DMS114 treated with DMSO at 0.1 percent for 48 hours (cell line): Measurements from ENCODE around the gene OR8B4.
"Not testable (repeated sequence)": the region's sequence is repeated elsewhere in the genome, so short reads cannot be mapped to it uniquely, and the experiment has no call there.

Source experiments
- DNase-seq: peaks from one replicate; lab custom pipeline; 2025; ENCODE audit not compliant: unreplicated experiment; lab: John Stamatoyannopoulos, UW

The OR8B4 gene

DNA sequence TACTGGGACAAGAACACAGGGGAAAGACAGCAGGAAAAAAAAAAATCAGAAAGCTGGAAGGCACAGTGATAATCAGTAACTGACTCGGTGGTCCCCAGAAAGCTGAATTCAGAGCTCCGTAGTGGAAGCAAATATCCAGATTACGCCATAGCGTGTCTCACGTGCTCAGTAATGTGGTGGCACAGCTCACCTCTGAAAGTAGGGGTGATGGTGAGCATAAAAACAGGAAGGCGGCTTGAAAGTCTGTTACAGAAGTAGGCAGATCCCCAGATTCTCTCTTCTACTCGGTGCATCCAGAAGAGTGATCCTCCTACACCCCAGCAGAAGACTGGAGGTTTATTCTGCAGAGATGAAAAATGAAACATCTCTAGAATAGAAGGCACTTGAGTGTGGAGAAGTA is 14.8 kb downstream of the OR8B4 start:
- DNase-seq, result no peak

GRCh38 chr11:124405581-124405980 is 19.1 kb downstream of the OR8B4 start:
- no peak for DNase-seq

DNA sequence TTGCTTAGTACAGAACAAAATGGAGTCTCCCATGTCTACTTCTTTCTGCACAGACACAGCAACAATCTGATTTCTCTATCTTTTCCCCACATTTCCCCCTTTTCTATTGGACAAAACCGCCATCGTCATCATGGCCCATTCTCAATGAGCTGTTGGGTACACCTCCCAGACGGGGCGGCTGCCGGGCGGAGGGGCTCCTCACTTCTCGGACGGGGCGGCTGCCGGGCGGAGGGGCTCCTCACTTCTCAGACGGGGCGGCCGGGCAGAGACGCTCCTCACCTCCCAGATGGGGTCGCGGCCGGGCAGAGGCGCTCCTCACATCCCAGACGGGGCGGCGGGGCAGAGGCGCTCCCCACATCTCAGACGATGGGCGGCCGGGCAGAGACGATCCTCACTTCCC is 21.5 kb downstream of the OR8B4 start:
- not testable (repeated sequence) for DNase-seq

DNA sequence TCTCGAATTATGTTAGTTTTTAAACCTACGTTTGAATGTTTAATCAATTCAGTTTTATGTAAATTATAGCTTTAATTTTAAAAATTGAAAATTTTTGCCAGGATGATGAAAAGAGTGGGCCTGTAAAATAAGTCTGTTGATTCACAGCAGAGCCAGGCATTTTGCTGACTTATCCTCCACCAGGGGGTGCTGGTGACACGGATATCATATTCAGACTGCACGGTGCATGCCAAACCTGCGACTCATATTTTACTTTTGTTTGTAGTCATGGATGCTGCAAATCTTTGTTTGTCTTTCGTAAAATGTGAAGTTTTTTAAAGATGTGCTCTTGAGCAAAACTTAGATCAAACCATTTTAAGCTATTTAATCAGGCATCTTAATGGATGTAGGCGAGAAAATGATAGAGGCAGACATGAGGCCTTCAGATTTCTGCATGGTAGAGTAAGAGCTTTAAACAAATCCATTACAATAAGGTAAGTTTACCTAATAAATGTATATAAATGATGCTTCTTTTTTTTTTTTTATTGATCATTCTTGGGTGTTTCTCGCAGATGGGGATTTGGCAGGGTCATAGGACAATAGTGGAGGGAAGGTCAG is 22.2 kb downstream of the OR8B4 start:
- DNase-seq, result no peak

- no peak for DNase-seq
These were observed 25.7 kb downstream of the OR8B4 start, which contains the start of gene OR8B3 for GRCh38 chr11:124398924-124399323. Gene OR8B3 (minus strand): TSS chr11:124399024. CDS start chr11:124397351, 1,673 bp downstream.

DNA sequence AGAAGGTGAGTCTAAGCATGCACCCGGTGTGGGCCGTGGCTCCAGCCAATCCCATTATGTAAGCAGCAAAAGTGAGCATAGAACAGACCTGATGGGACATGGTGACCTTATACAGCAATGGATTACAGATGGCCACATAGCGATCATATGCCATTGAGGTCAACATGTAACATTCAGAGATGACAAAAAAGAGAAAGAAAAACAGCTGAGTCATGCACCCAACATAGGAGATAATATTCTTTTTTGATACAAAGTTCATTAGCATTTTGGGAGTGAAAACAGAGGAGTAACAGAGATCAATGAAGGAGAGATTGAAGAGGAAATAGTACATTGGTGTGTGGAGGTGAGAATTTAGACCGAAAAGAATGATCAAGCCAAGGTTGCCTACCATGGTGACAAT is 27.8 kb downstream of the OR8B4 start:
- DNase-seq, result not testable (repeated sequence)

DNA sequence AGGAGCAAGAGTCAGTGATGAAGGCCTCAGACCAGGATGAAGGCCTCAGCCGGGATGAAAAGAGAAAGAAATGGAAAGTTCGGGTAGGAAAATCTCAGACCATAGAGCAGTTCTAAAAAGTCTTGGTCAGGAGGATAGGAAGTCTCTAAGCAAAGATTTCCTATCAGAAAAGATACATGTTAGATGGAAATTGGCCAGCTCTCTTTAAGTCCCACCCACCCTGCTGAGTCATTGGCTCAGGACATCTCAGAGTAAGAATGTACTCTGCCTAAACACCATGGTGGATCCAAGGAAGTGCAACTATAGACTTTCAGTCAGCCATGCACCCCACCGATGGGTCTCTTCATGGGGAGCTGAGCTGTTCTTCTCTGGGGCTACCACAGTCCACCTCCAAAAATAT is 30.3 kb downstream of the OR8B4 start:
- DNase-seq, result no peak

DNA sequence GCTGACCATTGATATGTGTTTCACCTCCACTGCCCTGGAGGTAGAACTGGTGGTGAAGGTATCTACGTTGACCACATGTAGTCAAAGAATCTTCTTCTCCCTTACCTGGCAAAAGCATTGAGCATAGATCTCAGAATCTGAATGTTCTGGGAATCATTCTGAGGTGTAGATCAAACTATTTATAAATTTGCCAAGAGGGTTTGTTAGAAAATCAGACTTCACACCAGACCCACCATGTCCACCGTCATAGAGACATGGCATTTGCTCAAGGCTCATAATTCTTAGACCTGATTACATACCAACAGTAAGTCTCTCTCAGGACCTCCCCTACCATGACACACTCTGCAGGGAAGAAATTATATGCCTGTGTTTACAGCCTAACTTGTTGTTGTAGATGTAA is 40.3 kb downstream of the OR8B4 start, which contains the start of gene OR8B2:
Gene OR8B2, minus strand, starts transcription at position 101 of the 400 bp plus-strand sequence. CDS start 1,156 bp downstream, outside the sequence.
- no peak for DNase-seq

GRCh38 chr11:124382857-124383256 is 41.8 kb downstream of the OR8B4 start:
- not testable (repeated sequence) for DNase-seq

DNA sequence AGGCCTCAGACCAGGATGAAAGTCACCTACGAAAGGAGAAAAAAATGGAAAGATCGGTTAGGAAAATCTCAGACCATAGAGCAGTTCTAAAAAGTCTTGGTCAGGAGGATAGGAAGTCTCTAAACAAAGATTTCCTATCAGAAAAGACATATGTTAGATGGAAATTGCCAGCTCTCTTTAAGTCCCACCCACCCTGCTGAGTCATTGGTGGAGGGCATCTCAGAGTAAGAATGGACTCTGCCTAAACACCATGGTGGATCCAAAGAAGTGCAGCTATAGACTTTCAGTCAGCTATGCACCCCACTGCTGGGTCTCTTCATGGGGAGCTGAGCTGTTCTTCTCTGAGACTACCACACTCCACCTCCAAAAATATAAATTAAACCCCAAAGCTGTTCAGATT is 44.1 kb downstream of the OR8B4 start:
- DNase-seq, result no peak

DNA sequence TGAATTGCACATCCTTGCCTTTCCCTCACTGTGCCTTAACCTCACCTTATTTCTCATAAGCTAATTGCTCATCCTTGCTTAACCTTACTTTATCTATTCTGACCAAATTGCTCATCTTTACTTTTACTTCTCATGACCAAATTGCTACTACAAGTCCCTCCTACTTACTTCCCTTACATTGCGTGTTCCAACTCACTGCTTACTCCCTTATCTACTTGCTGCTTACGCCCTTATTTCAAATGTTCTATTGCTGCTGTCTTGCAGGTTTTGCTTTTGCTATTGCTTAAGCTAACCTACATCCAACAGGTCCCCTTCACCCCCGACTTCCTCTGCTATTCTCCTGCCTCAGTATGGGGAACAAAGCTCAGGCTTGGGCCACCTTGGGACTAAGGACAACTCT is 48.4 kb downstream of the OR8B4 start:
- DNase-seq, result no peak
